Tibial nerve (tissue), 3 donors: ENCODE results near the gene CYP19A1.
"Not testable (repeated sequence)": the region's sequence is repeated elsewhere in the genome, so short reads cannot be mapped to it uniquely, and the experiment has no call there.

ENCODE experiments used
- CTCF ChIP-seq, 5 experiments: fragments of 200-600 bp in 3 of 5; fragments of 450-650 bp in 2 of 5; sonication (generic) in 3 of 5; IDR thresholded peaks; one replicate each; pipeline ENCODE4 v1.5.1; 2016 to 2019; ENCODE audit warnings: antibody characterized with exemption in 5 of 5, mild to moderate bottlenecking in 3 of 5, moderate library complexity in 2 of 5
- POLR2A ChIP-seq, 2 donors: fragments of 450-650 bp; IDR thresholded peaks; one replicate each; pipeline ENCODE4 v1.6.1; 2017; ENCODE audit warnings: antibody characterized with exemption in 2 of 2, mild to moderate bottlenecking in 2 of 2, moderate library complexity in 2 of 2

GRCh38 chr15:51282241-51282640 lies 56.2 kb downstream of the CYP19A1 start:
- not testable (repeated sequence) for TF ChIP-seq CTCF, POLR2A (IDR thresholded peaks at IDR 0.05)
